Liver (tissue), 9 donors: Measurements from ENCODE around the gene MRPL50. TPM values are rescaled to one million over a fixed set of nuclear protein-coding genes. Genes with fewer than 3 reads are reported as not detected.

ENCODE experiments used
- DNase-seq: peaks from one replicate; pipeline ENCODE4 v3.0.0-alpha.2; 2017; ENCODE audit warnings: low spot score
- H3K27ac ChIP-seq, 2 donors: one replicate each; pipeline ENCODE4 v1.7.0; 2013; ENCODE audit warnings: inconsistent platforms in 2 of 2, low read length in 2 of 2, control low read depth in 1 of 2, low read depth in 1 of 2, mild to moderate bottlenecking in 1 of 2
- H3K27me3 ChIP-seq, 4 donors: one replicate each; pipeline versions ENCODE4 v1.6.1 to v1.7.0; 2013; ENCODE audit warnings: low read length in 3 of 4, inconsistent platforms in 1 of 4, mild to moderate bottlenecking in 1 of 4, moderate library complexity in 1 of 4; ENCODE audit not compliant: control insufficient read depth in 4 of 4, insufficient read depth in 4 of 4
- H3K36me3 ChIP-seq, 4 donors: one replicate each; pipeline versions ENCODE4 v1.6.1 to v1.7.0; 2013; ENCODE audit warnings: low read length in 3 of 4, mild to moderate bottlenecking in 3 of 4, low read depth in 1 of 4, moderate library complexity in 1 of 4; ENCODE audit not compliant: control insufficient read depth in 4 of 4, insufficient read depth in 3 of 4
- H3K4me1 ChIP-seq, 4 donors: one replicate each; pipeline versions ENCODE4 v1.6.1 to v1.7.0; 2013; ENCODE audit warnings: low read length in 3 of 4, mild to moderate bottlenecking in 3 of 4, moderate library complexity in 1 of 4; ENCODE audit not compliant: control insufficient read depth in 4 of 4, insufficient read depth in 4 of 4
- H3K4me3 ChIP-seq, 3 donors: one replicate each; pipeline versions ENCODE4 v1.6.1 to v1.7.0; 2013; ENCODE audit warnings: low read length in 3 of 3, control low read depth in 1 of 3, low read depth in 1 of 3, mild to moderate bottlenecking in 1 of 3
- H3K9ac ChIP-seq, 2 donors: one replicate each; pipeline ENCODE4 v1.7.0; 2013; ENCODE audit warnings: low read length in 2 of 2, mild to moderate bottlenecking in 2 of 2, moderate library complexity in 2 of 2, control low read depth in 1 of 2, low read depth in 1 of 2
- H3K9me3 ChIP-seq, 4 donors: one replicate each; pipeline versions ENCODE4 v1.6.1 to v1.7.0; 2013; ENCODE audit warnings: low read length in 3 of 4; ENCODE audit not compliant: control insufficient read depth in 4 of 4
- EGR1 ChIP-seq, 2 donors: IDR thresholded peaks; 2 replicates each; pipeline ENCODE4 v1.6.1; 2016 to 2018; ENCODE audit warnings: antibody characterized with exemption in 2 of 2, low read depth in 2 of 2
- FOXA1 ChIP-seq: IDR thresholded peaks from 2 replicates; pipeline ENCODE4 v1.6.1; 2016; ENCODE audit warnings: antibody characterized with exemption
- FOXA2 ChIP-seq: IDR thresholded peaks from 2 replicates; pipeline ENCODE4 v1.6.1; 2016; ENCODE audit warnings: antibody characterized with exemption
- GABPA ChIP-seq, 2 donors: IDR thresholded peaks in 1 of 2; conservative IDR thresholded peaks in 1 of 2; 2 replicates each; pipeline ENCODE4 v1.6.1; 2016; ENCODE audit warnings: antibody characterized with exemption in 2 of 2, mild to moderate bottlenecking in 1 of 2, moderate library complexity in 1 of 2
- HNF4A ChIP-seq, 2 donors: conservative IDR thresholded peaks; 2 replicates each; pipeline ENCODE4 v1.6.1; 2016; ENCODE audit warnings: antibody characterized with exemption in 2 of 2, mild to moderate bottlenecking in 2 of 2
- HNF4G ChIP-seq: IDR thresholded peaks from 2 replicates; pipeline ENCODE4 v1.6.1; 2016; ENCODE audit warnings: antibody characterized with exemption
- JUND ChIP-seq, 2 donors: IDR thresholded peaks; 2 replicates each; pipeline ENCODE4 v1.6.1; 2016; ENCODE audit warnings: antibody characterized with exemption in 2 of 2
- NR2F2 ChIP-seq: IDR thresholded peaks from 2 replicates; pipeline ENCODE4 v1.6.1; 2016; ENCODE audit warnings: antibody characterized with exemption
- RAD21 ChIP-seq, 2 donors: IDR thresholded peaks; 2 replicates each; pipeline ENCODE4 v1.6.1; 2016; ENCODE audit warnings: antibody characterized with exemption in 2 of 2, mild to moderate bottlenecking in 2 of 2
- RXRA ChIP-seq, 2 donors: IDR thresholded peaks; 2 replicates each; pipeline ENCODE4 v1.6.1; 2017 to 2018; ENCODE audit warnings: antibody characterized with exemption in 2 of 2, mild to moderate bottlenecking in 1 of 2
- SP1 ChIP-seq: IDR thresholded peaks from 2 replicates; pipeline ENCODE4 v1.6.1; 2018; ENCODE audit warnings: antibody characterized with exemption, mild to moderate bottlenecking
- TAF1 ChIP-seq: conservative IDR thresholded peaks from 2 replicates; pipeline ENCODE4 v1.6.1; 2016; ENCODE audit warnings: antibody characterized with exemption, mild to moderate bottlenecking
- YY1 ChIP-seq: IDR thresholded peaks from 2 replicates; pipeline ENCODE4 v1.6.1; 2016; ENCODE audit warnings: antibody characterized with exemption, mild to moderate bottlenecking
- WGBS: extraction: QIAGEN DNeasy Blood & Tissue Kit; methylation state at CpG from one replicate; pipeline ENCODE4 v1.1.7; 2013; 5-methylcytosine and 5-hydroxymethylcytosine counted together
- polyA plus RNA-seq, 2 donors: library from polyadenylated mRNA; stranded (reverse) in 1 of 2; unstranded in 1 of 2; fragments of 200-250 nt in 1 of 2; fragments of >200 nt in 1 of 2; fragmentation: Nextera tagmentation in 1 of 2; extraction: Ambion mirVana in 1 of 2; gene quantifications; one replicate each; pipeline versions ENCODE4 v1.2.1 to v1.2.3, GENCODE V29; 2013 to 2015
- total RNA-seq, 2 donors: library from RNA; depleted of rRNA; stranded (reverse); fragments of >200 nt; gene quantifications; one replicate each; pipeline ENCODE4 v1.2.3, GENCODE V29; 2014
- TF ChIP-seq, protein P1 (sequence below): fragments of 150-350 bp; IDR thresholded peaks from 2 replicates; pipeline ENCODE4 v1.5.1; 2017; ENCODE audit warnings: improper control_type of control experiment, low read depth, low read length; ENCODE audit not compliant: missing input control
- TF ChIP-seq, protein P2 (sequence below): IDR thresholded peaks from 2 replicates; pipeline ENCODE4 v1.6.1; 2016; ENCODE audit warnings: antibody characterized with exemption
- TF ChIP-seq, protein P3 (sequence below): IDR thresholded peaks from 2 replicates; pipeline ENCODE4 v1.6.1; 2016; ENCODE audit warnings: antibody characterized with exemption
- TF ChIP-seq, protein P4 (sequence below): IDR thresholded peaks from 2 replicates; pipeline ENCODE4 v1.6.1; 2016; ENCODE audit warnings: antibody characterized with exemption, mild to moderate bottlenecking
- TF ChIP-seq, protein P5 (sequence below): IDR thresholded peaks from 2 replicates; pipeline ENCODE4 v1.6.1; 2016; ENCODE audit warnings: antibody characterized with exemption
- donor health status: healthy.
- donor health status: healthy.
- donor health status: healthy.
- donor health status: healthy.
- donor health status: healthy.

MRPL50 gene
- total and polyA plus RNA-seq, 4 donors: 5.7 to 12.3 (median 10.5) TPM

DNA sequence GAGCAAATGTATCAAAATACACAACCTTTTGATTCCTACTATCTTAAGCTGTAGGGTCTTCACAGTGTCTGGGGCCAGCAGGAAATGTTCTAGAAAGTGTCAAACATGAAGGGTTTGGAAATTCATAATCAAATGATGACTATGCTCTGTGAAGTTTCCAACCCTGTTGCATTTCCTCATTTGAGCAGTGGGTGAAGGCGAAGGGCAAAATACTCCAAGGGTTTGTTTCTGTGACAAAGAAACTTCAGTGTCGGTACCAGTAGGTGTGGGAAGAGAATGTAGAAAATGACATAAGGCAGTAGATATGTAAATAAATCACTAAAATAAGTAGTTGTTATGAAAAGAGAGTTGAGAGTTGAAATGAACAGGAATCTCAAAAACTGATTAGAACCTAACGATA lies 36.6 kb upstream of the MRPL50 start:
- Histone ChIP-seq H3K4me3 (peak overlapping the region; percentile 73 to 88 (median 77)), H3K27ac (peak overlapping the region; percentile 91 to 93), H3K9me3 (no peaks in the 10 kb centered on the region), H3K27me3 (no peaks in the 10 kb centered on the region), H3K9ac (peak overlapping the region; percentile 76 to 100), H3K36me3 (peaks cover 2 to 26% (median 9%) of the 10 kb centered on the region in 4 donors), H3K4me1 (peaks cover 0 to 62% (median 23%) of the 10 kb centered on the region in 4 donors)
- 26% methylated on average over 3 of the region's 3 CpGs for WGBS
- peak in 1 of 2 donors; percentile 18 for TF ChIP-seq JUND (IDR thresholded peaks at IDR 0.05)
- no peak for TF ChIP-seq TAF1
- TF ChIP-seq RAD21 (IDR thresholded peaks at IDR 0.05): no peak
- TF ChIP-seq SP1: no peak
- DNase-seq: no peak

DNA sequence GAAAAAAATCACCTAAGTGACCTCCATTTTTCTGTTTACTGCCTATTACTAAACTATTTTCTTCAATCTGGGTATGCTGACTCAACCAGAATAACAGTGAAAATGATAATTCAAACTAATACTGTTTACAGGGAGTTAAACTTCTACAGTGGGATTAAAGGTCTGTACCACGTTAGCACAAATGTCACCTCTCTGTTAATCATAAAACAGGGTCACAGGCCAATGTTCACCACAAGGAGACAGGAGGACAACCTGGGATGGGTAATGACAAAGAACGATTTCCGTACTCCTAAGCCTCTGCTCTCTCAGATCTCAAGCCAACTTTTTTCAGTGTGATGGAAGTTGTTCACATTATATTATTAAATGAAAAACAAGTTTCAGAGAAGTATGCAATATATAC lies 34.8 kb upstream of the MRPL50 start:
- DNase-seq: no peak
- H3K36me3 ChIP-seq: peaks cover 2 to 37% (median 20%) of the 10 kb centered on the region in 4 donors
- H3K4me1 ChIP-seq: peaks cover 0 to 58% (median 30%) of the 10 kb centered on the region in 4 donors
- H3K9me3 ChIP-seq: no peaks in the 10 kb centered on the region
- peak overlapping the region; percentile 76 to 100 for H3K9ac ChIP-seq
- peak overlapping the region; percentile 73 to 88 (median 77) for H3K4me3 ChIP-seq
- peak overlapping the region; percentile 91 to 93 for H3K27ac ChIP-seq
- 24% methylated on average over 3 of the region's 3 CpGs for WGBS
- H3K27me3 ChIP-seq: no peaks in the 10 kb centered on the region
- peak; percentile 34 for TF ChIP-seq TAF1
- TF ChIP-seq JUND (IDR thresholded peaks at IDR 0.05): peak in 1 of 2 donors; percentile 23
- TF ChIP-seq, protein P1, sequence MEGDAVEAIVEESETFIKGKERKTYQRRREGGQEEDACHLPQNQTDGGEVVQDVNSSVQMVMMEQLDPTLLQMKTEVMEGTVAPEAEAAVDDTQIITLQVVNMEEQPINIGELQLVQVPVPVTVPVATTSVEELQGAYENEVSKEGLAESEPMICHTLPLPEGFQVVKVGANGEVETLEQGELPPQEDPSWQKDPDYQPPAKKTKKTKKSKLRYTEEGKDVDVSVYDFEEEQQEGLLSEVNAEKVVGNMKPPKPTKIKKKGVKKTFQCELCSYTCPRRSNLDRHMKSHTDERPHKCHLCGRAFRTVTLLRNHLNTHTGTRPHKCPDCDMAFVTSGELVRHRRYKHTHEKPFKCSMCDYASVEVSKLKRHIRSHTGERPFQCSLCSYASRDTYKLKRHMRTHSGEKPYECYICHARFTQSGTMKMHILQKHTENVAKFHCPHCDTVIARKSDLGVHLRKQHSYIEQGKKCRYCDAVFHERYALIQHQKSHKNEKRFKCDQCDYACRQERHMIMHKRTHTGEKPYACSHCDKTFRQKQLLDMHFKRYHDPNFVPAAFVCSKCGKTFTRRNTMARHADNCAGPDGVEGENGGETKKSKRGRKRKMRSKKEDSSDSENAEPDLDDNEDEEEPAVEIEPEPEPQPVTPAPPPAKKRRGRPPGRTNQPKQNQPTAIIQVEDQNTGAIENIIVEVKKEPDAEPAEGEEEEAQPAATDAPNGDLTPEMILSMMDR: peak; percentile 19
- TF ChIP-seq, protein P2, sequence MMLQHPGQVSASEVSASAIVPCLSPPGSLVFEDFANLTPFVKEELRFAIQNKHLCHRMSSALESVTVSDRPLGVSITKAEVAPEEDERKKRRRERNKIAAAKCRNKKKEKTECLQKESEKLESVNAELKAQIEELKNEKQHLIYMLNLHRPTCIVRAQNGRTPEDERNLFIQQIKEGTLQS: no peak
- TF ChIP-seq HNF4G: peak; percentile 53
- TF ChIP-seq, protein P3, sequence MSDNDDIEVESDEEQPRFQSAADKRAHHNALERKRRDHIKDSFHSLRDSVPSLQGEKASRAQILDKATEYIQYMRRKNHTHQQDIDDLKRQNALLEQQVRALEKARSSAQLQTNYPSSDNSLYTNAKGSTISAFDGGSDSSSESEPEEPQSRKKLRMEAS: no peak
- TF ChIP-seq, protein P4, sequence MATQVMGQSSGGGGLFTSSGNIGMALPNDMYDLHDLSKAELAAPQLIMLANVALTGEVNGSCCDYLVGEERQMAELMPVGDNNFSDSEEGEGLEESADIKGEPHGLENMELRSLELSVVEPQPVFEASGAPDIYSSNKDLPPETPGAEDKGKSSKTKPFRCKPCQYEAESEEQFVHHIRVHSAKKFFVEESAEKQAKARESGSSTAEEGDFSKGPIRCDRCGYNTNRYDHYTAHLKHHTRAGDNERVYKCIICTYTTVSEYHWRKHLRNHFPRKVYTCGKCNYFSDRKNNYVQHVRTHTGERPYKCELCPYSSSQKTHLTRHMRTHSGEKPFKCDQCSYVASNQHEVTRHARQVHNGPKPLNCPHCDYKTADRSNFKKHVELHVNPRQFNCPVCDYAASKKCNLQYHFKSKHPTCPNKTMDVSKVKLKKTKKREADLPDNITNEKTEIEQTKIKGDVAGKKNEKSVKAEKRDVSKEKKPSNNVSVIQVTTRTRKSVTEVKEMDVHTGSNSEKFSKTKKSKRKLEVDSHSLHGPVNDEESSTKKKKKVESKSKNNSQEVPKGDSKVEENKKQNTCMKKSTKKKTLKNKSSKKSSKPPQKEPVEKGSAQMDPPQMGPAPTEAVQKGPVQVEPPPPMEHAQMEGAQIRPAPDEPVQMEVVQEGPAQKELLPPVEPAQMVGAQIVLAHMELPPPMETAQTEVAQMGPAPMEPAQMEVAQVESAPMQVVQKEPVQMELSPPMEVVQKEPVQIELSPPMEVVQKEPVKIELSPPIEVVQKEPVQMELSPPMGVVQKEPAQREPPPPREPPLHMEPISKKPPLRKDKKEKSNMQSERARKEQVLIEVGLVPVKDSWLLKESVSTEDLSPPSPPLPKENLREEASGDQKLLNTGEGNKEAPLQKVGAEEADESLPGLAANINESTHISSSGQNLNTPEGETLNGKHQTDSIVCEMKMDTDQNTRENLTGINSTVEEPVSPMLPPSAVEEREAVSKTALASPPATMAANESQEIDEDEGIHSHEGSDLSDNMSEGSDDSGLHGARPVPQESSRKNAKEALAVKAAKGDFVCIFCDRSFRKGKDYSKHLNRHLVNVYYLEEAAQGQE: peak; percentile 68
- TF ChIP-seq YY1: peak; percentile 64
- TF ChIP-seq EGR1 (IDR thresholded peaks at IDR 0.05; ENCODE audit: low read depth in 2 of 2): no peak
- peak; percentile 61 to 73 for TF ChIP-seq RXRA (IDR thresholded peaks at IDR 0.05)
- TF ChIP-seq, protein P5, sequence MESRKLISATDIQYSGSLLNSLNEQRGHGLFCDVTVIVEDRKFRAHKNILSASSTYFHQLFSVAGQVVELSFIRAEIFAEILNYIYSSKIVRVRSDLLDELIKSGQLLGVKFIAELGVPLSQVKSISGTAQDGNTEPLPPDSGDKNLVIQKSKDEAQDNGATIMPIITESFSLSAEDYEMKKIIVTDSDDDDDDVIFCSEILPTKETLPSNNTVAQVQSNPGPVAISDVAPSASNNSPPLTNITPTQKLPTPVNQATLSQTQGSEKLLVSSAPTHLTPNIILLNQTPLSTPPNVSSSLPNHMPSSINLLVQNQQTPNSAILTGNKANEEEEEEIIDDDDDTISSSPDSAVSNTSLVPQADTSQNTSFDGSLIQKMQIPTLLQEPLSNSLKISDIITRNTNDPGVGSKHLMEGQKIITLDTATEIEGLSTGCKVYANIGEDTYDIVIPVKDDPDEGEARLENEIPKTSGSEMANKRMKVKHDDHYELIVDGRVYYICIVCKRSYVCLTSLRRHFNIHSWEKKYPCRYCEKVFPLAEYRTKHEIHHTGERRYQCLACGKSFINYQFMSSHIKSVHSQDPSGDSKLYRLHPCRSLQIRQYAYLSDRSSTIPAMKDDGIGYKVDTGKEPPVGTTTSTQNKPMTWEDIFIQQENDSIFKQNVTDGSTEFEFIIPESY: peak; percentile 34
- TF ChIP-seq RAD21 (IDR thresholded peaks at IDR 0.05): peak in 1 of 2 donors; percentile 16
- peak; percentile 51 for TF ChIP-seq NR2F2
- TF ChIP-seq FOXA1: no peak
- peak; percentile 78 to 86 for TF ChIP-seq HNF4A (conservative IDR thresholded peaks at IDR 0.05)
- TF ChIP-seq GABPA (IDR thresholded peaks at IDR 0.05 in 1 of 2, conservative IDR thresholded peaks at IDR 0.05 in 1 of 2): no peak
- peak; percentile 24 for TF ChIP-seq FOXA2
- TF ChIP-seq SP1: peak; percentile 65
